NCI-H1436 (cell line): ENCODE results near the gene LMOD1.

Experiments
- DNase-seq: peaks from one replicate; lab custom pipeline; 2025; lab: John Stamatoyannopoulos, UW

The LMOD1 gene

DNA sequence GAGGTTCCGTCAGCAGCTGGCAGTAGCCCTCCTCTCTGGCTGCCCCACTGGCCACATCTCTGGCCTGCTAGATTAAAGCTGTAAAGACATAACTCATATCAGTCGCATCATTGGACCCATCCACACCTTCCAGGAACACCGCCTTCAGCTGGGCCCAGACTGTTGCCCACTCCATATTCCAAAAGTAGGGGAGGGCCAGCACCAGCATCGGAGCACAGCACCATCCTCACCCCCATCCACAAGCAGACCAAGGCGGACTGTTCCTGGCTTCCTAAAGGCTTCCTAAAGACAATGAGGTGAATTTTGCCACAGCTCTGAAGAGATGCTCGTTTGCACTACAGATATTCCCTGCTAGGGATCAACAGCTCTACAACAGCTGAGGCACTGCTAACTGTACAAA lies 54.1 kb downstream of the LMOD1 start:
- DNase-seq, result no peak

DNA sequence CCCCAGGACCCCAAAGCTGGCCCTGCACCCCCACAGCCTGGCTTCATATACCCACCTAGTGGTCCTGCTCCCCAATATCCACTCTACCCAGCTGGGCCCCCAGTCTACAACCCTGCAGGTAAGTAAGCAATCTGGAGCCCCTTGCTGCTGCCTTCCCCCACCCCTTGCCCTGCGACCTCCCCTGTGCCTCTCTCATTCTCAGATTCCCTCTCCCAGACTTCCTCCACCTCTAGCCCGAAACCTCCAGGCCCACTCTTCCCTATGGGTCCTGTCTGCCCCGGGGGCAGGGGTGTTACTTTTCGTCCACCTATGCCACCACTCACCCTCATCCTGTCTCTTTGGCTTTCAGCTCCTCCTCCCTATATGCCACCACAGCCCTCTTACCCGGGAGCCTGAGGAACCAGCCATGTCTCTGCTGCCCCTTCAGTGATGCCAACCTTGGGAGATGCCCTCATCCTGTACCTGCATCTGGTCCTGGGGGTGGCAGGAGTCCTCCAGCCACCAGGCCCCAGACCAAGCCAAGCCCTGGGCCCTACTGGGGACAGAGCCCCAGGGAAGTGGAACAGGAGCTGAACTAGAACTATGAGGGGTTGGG lies 54.8 kb downstream of the LMOD1 start:
- DNase-seq, result no peak

- DNase-seq, result no peak
These were observed 55.4 kb downstream of the LMOD1 start for GRCh38 chr1:201890806-201891450.

DNA sequence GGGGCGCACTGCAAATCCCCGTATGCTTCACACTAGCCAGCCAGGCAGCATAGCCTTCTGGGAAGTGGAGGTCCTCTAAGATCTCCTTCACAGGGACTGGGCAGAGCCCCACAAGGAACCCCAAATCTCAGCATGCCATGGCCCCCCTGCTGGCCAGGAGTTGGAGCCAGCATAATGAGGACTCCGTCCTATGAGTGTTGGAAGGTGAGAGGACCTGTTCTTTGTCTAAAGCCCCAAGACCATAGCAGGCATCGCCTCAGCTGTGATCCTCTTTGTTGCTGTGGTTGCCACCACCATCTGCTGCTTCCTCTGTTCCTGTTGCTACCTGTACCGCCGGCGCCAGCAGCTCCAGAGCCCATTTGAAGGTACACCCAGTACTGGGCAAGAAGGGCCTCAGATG lies 56.1 kb downstream of the LMOD1 start:
- DNase-seq, result no peak

GRCh38 chr1:201889090-201889968 lies 57.0 kb downstream of the LMOD1 start:
- no peak for DNase-seq

DNA sequence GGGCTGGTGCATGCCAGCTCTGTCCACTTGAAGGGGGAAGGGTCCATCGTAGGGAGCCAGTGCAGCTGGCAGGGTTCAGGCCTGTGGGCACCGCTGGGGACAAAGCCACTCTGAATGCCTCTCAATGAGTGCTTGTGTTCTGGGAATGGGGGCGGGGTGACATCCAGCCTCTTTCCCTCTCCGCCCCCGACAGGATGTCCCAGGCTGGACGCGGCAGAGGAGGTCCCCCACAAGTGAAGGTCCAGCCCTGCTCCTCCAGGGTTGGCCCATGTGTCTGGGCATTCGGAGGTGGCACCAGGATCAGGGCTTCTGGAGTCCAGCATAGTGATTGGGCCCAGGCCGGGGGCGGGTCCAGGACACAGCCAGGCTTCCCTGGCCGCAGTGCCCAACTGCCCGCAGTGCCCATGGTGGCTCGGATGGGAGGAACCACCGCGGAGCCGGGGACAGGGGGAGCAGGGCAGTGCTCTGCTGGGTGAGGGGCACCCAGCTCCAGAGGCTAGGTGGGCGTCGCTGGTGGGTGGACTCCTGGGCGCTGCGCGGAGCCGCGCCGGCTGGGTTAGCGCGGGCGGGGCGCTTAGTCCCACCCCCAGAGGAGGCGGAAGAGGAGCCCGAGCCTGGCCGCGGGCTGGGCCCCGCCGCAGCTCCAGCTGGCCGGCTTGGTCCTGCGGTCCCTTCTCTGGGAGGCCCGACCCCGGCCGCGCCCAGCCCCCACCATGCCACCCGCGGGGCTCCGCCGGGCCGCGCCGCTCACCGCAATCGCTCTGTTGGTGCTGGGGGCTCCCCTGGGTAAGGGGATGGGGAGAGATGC lies 57.9 kb downstream of the LMOD1 start, which contains the start of gene SHISA4:
TSS of gene SHISA4 (plus strand) at position 617 of the 808 bp plus-strand sequence. CDS start at position 714, 97 bp downstream.
- DNase-seq, result no peak

DNA sequence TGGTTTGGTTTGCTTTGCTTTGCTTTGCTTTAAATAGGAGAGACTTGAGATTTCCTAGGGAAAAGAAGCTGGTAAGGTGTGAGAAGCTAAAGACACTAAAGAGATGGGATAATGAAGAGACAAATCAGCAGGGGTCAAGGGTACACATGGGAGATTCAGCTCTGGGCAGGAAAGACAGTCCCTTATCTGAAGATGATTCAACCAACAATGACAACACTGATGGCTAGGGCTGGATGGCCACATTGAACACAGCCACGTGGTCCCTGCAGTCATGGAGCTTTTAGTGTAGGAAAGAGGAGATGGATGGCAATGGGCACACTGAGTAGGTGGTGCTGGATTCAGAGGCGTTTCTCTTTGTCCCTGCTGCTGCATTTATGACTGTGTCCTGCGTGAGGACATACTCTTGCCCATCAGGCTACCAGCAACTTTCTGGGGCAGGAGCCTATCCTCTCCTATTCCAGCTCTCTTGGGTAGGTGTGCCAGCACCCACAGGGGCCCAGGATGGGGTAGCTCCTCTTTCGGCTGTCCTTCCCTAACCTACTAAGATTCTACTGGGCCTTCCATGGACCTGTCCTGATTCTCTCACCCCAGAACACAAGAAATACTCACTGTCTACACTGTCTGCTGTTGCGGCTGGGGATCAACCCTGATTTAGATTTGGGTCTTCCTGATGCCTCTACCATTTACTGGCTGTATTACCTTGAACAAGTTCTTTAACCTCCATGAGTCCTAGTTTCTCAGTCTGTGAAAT lies 59.1 kb downstream of the LMOD1 start:
- no peak for DNase-seq

DNA sequence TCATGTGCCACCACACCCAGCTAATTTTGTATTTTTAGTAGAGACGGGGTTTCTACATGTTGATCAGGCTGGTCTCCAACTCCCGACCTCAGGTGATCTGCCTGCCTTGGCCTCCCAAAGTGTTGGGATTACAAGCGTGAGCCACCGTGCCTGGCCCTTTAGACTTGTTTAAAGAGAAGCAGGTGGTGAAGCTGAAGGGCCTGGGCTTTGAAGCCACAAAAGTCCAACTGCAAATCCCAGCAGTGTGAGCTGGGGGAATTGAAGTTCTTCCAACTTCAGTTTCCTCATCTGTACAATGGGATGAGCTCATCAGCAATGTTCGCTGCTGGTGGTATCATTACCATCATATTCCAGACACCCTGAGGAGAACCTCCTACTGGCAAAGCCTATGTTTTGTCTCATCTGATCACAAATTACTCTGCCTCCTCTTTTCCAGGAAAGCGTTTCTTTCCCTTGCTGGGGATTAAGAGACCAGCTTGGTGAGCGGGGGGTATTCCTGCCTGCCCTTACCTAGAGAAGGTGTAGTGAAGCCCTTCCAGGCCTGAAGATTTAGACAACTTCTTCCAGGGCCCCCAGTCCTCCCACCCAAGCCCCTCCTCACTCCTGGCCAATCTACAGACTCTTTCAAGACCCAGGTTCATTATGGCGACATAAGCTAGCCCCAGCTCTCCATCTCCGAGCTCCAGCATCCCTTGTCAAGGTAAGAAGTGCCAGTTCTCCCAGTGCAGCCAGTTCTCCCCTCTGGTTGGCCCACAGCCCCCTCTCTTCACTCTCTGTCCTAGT lies 60.1 kb downstream of the LMOD1 start:
- no peak for DNase-seq

DNA sequence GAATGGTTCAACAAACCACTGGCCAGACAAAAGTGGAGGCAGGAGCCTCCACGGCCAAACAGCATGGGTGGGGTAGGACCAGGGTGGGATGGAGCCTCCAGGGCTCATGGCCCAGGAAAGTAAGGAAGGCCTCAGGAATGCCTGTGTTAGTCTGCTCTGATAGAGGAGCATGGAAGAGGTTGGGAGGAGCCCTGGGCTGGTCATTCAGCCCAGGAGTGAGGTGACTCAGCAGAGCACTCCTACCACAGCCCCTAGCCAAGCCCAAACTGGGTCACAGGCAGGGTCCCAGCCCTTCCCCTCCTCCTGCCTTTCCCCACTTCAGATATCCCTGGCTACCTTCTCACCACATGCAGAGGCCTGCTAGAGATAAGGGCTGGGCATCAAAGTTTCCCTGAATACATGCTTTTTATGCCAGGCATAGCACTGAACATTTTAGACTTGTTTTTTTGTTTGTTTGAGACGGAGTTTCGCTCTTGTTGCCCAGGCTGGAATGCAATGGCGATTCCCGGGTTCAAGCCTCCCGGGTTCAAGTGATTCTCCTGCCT lies 60.7 kb downstream of the LMOD1 start:
- no peak for DNase-seq

DNA sequence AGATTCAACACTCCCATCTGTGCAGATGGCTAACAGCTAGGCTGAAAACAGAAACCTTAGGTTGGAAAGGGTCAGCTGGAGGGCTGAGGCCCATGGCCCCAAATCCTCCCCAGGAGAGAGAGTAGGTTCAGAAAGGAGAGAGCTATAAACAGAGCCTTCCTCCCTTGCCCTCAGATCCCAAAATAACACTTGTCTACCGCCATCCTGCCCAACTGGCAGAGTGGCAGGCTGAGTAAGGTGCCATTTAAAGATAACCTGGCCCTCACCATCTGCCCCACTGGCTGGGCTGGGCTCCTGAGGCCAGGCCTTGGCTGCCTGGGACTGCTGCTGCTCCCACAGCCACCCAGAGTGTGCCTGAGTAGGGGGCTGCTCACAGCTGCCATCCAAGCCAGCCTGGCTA lies 61.9 kb downstream of the LMOD1 start:
- no peak for DNase-seq

DNA sequence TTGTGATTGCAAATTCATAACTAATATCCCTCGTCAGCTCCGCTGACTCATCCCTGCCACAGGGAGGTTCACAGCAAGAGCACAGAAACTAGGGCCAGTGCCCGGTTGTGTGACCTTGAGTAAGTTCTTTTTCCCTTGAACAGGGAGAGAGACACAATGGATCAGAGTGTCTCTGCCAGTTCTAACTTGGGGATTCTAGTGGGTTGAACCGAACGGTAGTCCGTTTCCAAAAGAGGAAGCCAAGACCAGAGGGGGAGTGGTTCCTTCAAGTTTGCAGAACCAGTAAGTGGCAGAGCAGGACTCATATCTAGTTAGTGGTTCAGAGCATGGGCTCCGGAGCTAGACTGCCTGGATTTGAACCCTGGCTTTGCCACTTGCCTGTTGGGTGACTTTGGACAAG lies 62.6 kb downstream of the LMOD1 start:
- DNase-seq, result no peak

GRCh38 chr1:201883266-201883665 lies 63.1 kb downstream of the LMOD1 start:
- no peak for DNase-seq

- DNase-seq, result no peak
These were observed 63.6 kb downstream of the LMOD1 start for GRCh38 chr1:201882665-201883132.

DNA sequence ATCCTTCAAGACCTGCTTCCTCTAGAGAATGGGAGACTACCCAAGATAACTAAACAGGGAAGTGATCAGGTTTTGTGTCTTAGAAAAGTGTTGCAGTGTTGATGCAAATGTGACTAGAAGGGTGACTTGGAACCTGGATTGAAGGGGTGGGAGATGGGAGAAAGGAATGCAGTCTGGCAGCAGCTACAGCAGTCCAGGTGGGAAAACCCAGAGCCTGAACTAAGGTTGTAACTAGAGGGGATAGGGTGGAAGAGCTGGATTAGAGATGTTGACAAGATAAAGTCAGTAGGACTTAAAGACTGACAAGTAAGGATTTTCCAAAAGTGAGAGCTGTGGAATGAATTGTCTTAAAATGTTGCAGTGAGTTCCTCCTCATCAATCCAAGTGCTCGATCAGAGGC lies 64.7 kb downstream of the LMOD1 start:
- DNase-seq, result no peak

GRCh38 chr1:201880928-201881571 lies 65.3 kb downstream of the LMOD1 start:
- DNase-seq, result no peak

GRCh38 chr1:201877877-201878401 lies 68.4 kb downstream of the LMOD1 start:
- DNase-seq, result no peak

GRCh38 chr1:201876148-201876818 lies 70.1 kb downstream of the LMOD1 start:
- DNase-seq, result no peak

DNA sequence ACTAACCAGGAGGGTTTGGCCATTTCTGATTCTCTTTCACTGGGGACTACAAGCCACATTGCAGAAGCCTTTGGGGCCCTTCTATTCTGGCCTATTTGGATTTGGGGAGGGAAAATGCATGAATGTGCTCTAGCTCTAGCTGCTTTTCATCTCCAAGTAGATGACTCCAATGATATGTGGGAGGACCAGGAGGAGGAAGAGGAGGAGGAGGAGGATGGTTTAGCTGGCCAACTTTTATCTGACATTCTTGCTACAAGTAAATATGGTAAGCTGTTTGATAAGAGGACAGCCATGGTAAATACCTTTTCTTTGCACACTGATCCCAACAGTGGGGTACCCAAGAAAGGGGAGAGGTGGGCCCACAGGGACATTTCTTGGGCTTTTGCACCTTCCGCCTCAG lies 71.7 kb downstream of the LMOD1 start:
- DNase-seq, result no peak

DNA sequence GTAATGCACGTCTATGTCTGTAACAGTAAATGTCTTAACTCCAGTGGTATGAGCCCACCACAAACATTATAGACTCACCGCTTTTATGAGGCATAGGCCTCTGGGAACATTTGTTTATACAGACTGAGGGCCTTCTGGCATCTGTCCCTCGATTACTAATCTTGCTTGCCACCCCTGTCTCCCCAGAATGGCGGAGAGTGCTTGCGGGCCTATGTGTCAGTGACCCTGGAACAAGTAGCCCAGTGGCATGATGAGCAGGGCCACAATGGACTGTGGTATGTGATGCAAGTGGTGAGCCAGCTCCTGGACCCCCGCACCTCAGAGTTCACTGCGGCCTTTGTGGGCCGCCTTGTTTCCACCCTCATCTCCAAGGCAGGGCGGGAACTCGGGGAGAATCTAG lies 76.0 kb downstream of the LMOD1 start:
- no peak for DNase-seq
